IMR-90 (cell line): ENCODE results near the gene CDIP1. TPM values are rescaled to one million over a fixed set of nuclear protein-coding genes. Genes with fewer than 3 reads are reported as not detected.

Experiments
- ATAC-seq: fragments of 200-7000 bp; cut with Tn5 transposase; 2 replicates; pipeline ENCODE4 v1.9.1; 2020; ENCODE audit warnings: low read depth, mild to moderate bottlenecking, moderate library complexity
- BruUV-seq: library from RNA; stranded (reverse); fragments of 400-500 nt; replicated peaks from 2 replicates; lab custom pipeline; 2021; lab: Mats Ljungman, UMichigan
- CTCF ChIA-PET: fragments of 300-600 bp; formaldehyde crosslinking; extraction: SDS; loops from one replicate; lab custom pipeline; 2021; ENCODE audit warnings: antibody characterized with exemption; lab: Yijun Ruan, JAX
- POLR2A ChIA-PET: fragments of 300-600 bp; sonication (Branson Sonifier 250); formaldehyde crosslinking; loops from one replicate; lab custom pipeline; 2022; ENCODE audit warnings: antibody characterized with exemption; ENCODE audit not compliant: unreplicated experiment; lab: Charles Lee
- DNase-seq: peaks from one replicate; pipeline ENCODE4 v3.0.0; 2013
- H2AFZ ChIP-seq: replicated peaks from 2 replicates; pipeline ENCODE3; 2013; ENCODE audit warnings: low read length, mild to moderate bottlenecking; ENCODE audit not compliant: poor library complexity
- H2AK5ac ChIP-seq: 2 replicates; pipeline ENCODE4 v1.6.1; 2013; ENCODE audit warnings: low read depth, low read length, inconsistent platforms
- H2AK9ac ChIP-seq: replicated peaks from 2 replicates; pipeline ENCODE3; 2013; ENCODE audit warnings: mild to moderate bottlenecking, low read depth, low read length, moderate library complexity; ENCODE audit not compliant: poor library complexity
- H2BK120ac ChIP-seq: 2 replicates; pipeline ENCODE4 v1.6.1; 2013; ENCODE audit warnings: low read depth, low read length, inconsistent platforms
- H2BK15ac ChIP-seq: 3 replicates; pipeline ENCODE4 v1.6.1; 2013; ENCODE audit warnings: low read depth, low read length, inconsistent platforms
- H2BK20ac ChIP-seq: 2 replicates; pipeline ENCODE4 v1.6.1; 2013; ENCODE audit warnings: low read depth, mild to moderate bottlenecking, inconsistent platforms, low read length, moderate library complexity
- H2BK5ac ChIP-seq: 2 replicates; pipeline ENCODE4 v1.6.1; 2013; ENCODE audit warnings: mild to moderate bottlenecking, low read depth, low read length, inconsistent platforms; ENCODE audit not compliant: poor library complexity, severe bottlenecking
- H3K14ac ChIP-seq: replicated peaks from 2 replicates; pipeline ENCODE4 v1.6.1; 2013; ENCODE audit warnings: low read depth, low read length, inconsistent platforms
- H3K18ac ChIP-seq: 2 replicates; pipeline ENCODE4 v1.6.1; 2013; ENCODE audit warnings: low read depth, low read length, control low read depth
- H3K23ac ChIP-seq: 2 replicates; pipeline ENCODE4 v1.6.1; 2013; ENCODE audit warnings: low read depth, low read length, inconsistent platforms
- H3K27ac ChIP-seq: 2 replicates; pipeline ENCODE4 v1.5.1; 2013; ENCODE audit warnings: mild to moderate bottlenecking, control low read depth, low read length; ENCODE audit not compliant: insufficient read depth
- H3K27me3 ChIP-seq: 2 replicates; pipeline ENCODE4 v1.6.1; 2013; ENCODE audit warnings: low read length; ENCODE audit not compliant: control insufficient read depth, insufficient read depth
- H3K36me3 ChIP-seq: 2 replicates; pipeline ENCODE4 v1.6.1; 2013; ENCODE audit warnings: low read length, mixed read lengths; ENCODE audit not compliant: control insufficient read depth, insufficient read depth
- H3K4ac ChIP-seq: 2 replicates; pipeline ENCODE4 v1.6.1; 2013; ENCODE audit warnings: low read depth, low read length, inconsistent platforms
- H3K4me1 ChIP-seq: 2 replicates; pipeline ENCODE4 v1.6.1; 2013; ENCODE audit warnings: low read length, mixed read lengths; ENCODE audit not compliant: control insufficient read depth, insufficient read depth
- H3K4me2 ChIP-seq: 2 replicates; pipeline ENCODE4 v1.6.1; 2013; ENCODE audit warnings: low read depth, mild to moderate bottlenecking, control low read depth, low read length, moderate library complexity
- H3K4me3 ChIP-seq: 2 replicates; pipeline ENCODE4 v1.5.1; 2013; ENCODE audit warnings: low read depth, mild to moderate bottlenecking, control low read depth, low read length, moderate library complexity; ENCODE audit not compliant: insufficient read depth
- H3K56ac ChIP-seq: 2 replicates; pipeline ENCODE4 v1.6.1; 2013; ENCODE audit warnings: low read length, inconsistent platforms; ENCODE audit not compliant: insufficient read depth; ENCODE audit errors: extremely low read depth
- H3K79me1 ChIP-seq, 2 experiments: 2 replicates each; pipeline ENCODE4 v1.6.1; 2013; ENCODE audit warnings: low read length in 2 of 2, inconsistent platforms in 1 of 2, low read depth in 1 of 2
- H3K9ac ChIP-seq: 2 replicates; pipeline ENCODE4 v1.6.1; 2013; ENCODE audit warnings: low read depth, low read length, control low read depth
- H3K9me1 ChIP-seq: 2 replicates; pipeline ENCODE4 v1.6.1; 2013; ENCODE audit warnings: low read length, inconsistent platforms; ENCODE audit not compliant: insufficient read depth
- H3K9me3 ChIP-seq: 2 replicates; pipeline ENCODE4 v1.6.1; 2013; ENCODE audit warnings: low read length; ENCODE audit not compliant: control insufficient read depth, insufficient read depth
- H4K20me1 ChIP-seq: 2 replicates; pipeline ENCODE4 v1.6.1; 2013; ENCODE audit warnings: low read length, inconsistent platforms; ENCODE audit not compliant: insufficient read depth
- H4K5ac ChIP-seq: 2 replicates; pipeline ENCODE4 v1.6.1; 2013; ENCODE audit warnings: mild to moderate bottlenecking, low read depth, low read length, control low read depth
- H4K8ac ChIP-seq, 2 experiments: 2 replicates each; pipeline ENCODE4 v1.6.1; 2013; ENCODE audit warnings: low read depth in 2 of 2, low read length in 2 of 2, control low read depth in 1 of 2, inconsistent platforms in 1 of 2
- H4K91ac ChIP-seq: 2 replicates; pipeline ENCODE4 v1.6.1; 2013; ENCODE audit warnings: low read depth, low read length, inconsistent platforms; ENCODE audit not compliant: insufficient read depth
- BHLHE40 ChIP-seq: fragments of 150-350 bp; IDR thresholded peaks from 2 replicates; pipeline ENCODE4 v1.6.1; 2016; ENCODE audit warnings: mild to moderate bottlenecking, low read depth, low read length
- CHD1 ChIP-seq: IDR thresholded peaks from 2 replicates; pipeline ENCODE4 v1.6.1; 2012; ENCODE audit warnings: low read depth, low read length, improper control_type of control experiment
- MXI1 ChIP-seq: IDR thresholded peaks from 2 replicates; pipeline ENCODE4 v1.6.1; 2012; ENCODE audit warnings: low read depth, mild to moderate bottlenecking, low read length, moderate library complexity, borderline replicate concordance
- NFE2L2 ChIP-seq: fragments of 150-350 bp; IDR thresholded peaks from 2 replicates; pipeline ENCODE4 v1.6.1; 2016; ENCODE audit warnings: low read depth, mild to moderate bottlenecking, low read length
- POLR2A ChIP-seq: IDR thresholded peaks from 2 replicates; pipeline ENCODE4 v1.6.1; 2012; ENCODE audit warnings: mild to moderate bottlenecking, low read depth, low read length
- RCOR1 ChIP-seq: IDR thresholded peaks from 2 replicates; pipeline ENCODE4 v1.6.1; 2012; ENCODE audit warnings: mild to moderate bottlenecking, low read length, improper control_type of control experiment; ENCODE audit not compliant: insufficient replicate concordance
- WGBS, 2 experiments: methylation state at CpG; one replicate each; pipeline versions ENCODE4 v1.1.5 to v1.1.7; 2013; ENCODE audit warnings: missing lambda C conversion rate in 2 of 2; ENCODE audit not compliant: insufficient read length in 1 of 2; ENCODE audit errors: extremely low coverage in 2 of 2; 5-methylcytosine and 5-hydroxymethylcytosine counted together
- dilution Hi-C: fragments of 300-500 bp; cut with HindIII; formaldehyde crosslinking; loops from one replicate; pipeline ENCODE4 v1.14.3; 2018; ENCODE audit warnings: low sequenced_read_pairs; ENCODE audit not compliant: unreplicated experiment
- in situ Hi-C: fragments of 300-500 bp; cut with MboI; formaldehyde crosslinking; loops from 3 replicates; pipeline ENCODE4 v1.14.3; 2019; ENCODE audit warnings: low sequenced_read_pairs, inconsistent platforms, mixed read lengths
- intact Hi-C: fragments of 100-400 bp; cut with micrococcal nuclease; formaldehyde crosslinking; loops from 2 replicates; pipeline ENCODE4 v1.10.0; 2022
- polyA plus RNA-seq, 3 experiments: library from polyadenylated mRNA; depleted of rRNA; stranded (reverse); fragments of >200 nt; gene quantifications; 2 replicates each; pipeline ENCODE4 v1.2.3, GENCODE V29; 2012; ENCODE audit warnings: low replicate concordance in 1 of 3
- total RNA-seq: library from RNA; depleted of rRNA; stranded (reverse); fragments of >200 nt; gene quantifications from 2 replicates; pipeline ENCODE4 v1.2.3, GENCODE V29; 2012

Gene CDIP1
- total and polyA plus RNA-seq, 2 of the 4 experiments (the other 2 are of a cell fraction) = 4.8 to 14.6 TPM

GRCh38 chr16:4465977-4466779, 72.4 kb downstream of the CDIP1 start:
- no peak overlapping the region for H3K27ac ChIP-seq

More at GRCh38 chr16:4465977-4466779, 72.4 kb downstream of the CDIP1 start:
- Histone ChIP-seq H3K4me3 (no peak overlapping the region), H2AK5ac (no peak overlapping the region), H2AK9ac (no peak overlapping the region), H3K4ac (no peak overlapping the region), H3K56ac (no peak overlapping the region), H3K14ac (no peak overlapping the region), H3K36me3 (peaks cover 40% of the 10 kb centered on the region), H2BK20ac (no peak overlapping the region), H3K27me3 (no peaks in the 10 kb centered on the region), H4K91ac (no peak overlapping the region; the same call in 1 of the 2 replicates), H4K5ac (no peak overlapping the region), H3K9ac (no peak overlapping the region), H3K23ac (no peak overlapping the region), H3K18ac (no peak overlapping the region), H3K4me1 (peaks cover 10% of the 10 kb centered on the region), H2BK15ac (no peak overlapping the region), H2BK5ac (no peak overlapping the region), H4K20me1 (peaks cover 6% of the 10 kb centered on the region; the same call in 1 of the 2 replicates), H2BK120ac (no peak overlapping the region), H3K4me2 (no peak overlapping the region), H4K8ac (no peak overlapping the region), H3K9me1 (peaks cover 9% of the 10 kb centered on the region), H3K9me3 (no peaks in the 10 kb centered on the region), H3K79me1 (peaks cover 0 to 18% of the 10 kb centered on the region in 2 experiments; a peak in 1 of 4 replicates), H2AFZ (no peak overlapping the region)
- dilution Hi-C loops (no loop called here), intact Hi-C loops (no loop called here), in situ Hi-C loops (no loop called here)
- DNase-seq = no peak
- ATAC-seq = no peak
- TF ChIP-seq NFE2L2 = no peak
- TF ChIP-seq CHD1 = no peak
- TF ChIP-seq POLR2A = no peak
- TF ChIP-seq RCOR1 = no peak
- no peak for TF ChIP-seq BHLHE40
- TF ChIP-seq MXI1 = no peak
- CTCF ChIA-PET = interaction anchor here (0.5 kb wide), 1 partner anchor 603 kb away, joined by 3 read pairs; no protein-coding TSS in a partner anchor
- no TSS peak for BruUV-seq
- POLR2A ChIA-PET = no interaction called here
- WGBS, 2 experiments = 94% methylated on average over 20 of the region's 32 CpGs; no CpG with 5 or more reads in 1 of the 2 experiments
